ENCODE results near the gene SPO11. TPM values are rescaled to one million over a fixed set of nuclear protein-coding genes. Genes with fewer than 3 reads are reported as not detected.

SPO11 gene
- total RNA-seq, 1 experiment from 2014 or later = not detected

DNA sequence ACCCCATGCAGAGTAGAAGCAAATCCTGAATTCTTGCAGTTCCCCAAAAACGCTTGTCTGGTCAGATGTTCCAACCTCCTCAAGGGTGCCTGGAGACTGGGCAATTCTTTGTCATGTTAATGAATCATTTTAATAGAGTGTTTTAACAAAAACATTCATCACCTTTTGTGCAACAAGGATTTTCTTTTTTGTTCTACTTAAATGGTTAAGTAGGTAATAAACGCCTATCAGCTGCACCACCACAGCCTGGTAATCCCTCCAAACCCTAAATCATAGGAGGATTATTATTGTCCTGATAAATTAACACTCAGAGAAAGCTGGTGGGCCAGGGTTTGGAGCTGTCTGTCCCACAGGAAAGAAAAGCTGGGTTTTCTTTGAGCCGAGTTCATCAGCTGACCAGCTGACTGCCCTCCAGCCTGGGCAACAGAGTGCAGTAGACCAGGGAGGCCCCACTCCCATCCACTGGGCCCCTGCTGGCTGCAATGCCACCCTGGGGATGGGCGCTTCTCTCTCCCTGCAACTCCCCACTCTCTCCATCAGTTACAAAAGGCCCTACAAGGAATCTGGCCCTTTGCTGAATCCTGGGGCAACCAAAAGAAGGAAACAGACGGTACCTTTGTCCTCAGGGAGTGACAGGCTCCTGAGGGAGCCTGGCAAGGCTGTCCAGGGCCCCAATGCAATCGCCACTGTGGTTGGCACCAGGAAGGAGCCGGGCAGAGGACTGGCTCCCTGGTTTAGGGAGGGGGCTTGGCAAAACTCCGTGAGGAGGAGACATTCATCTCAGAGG is 40.0 kb upstream of the SPO11 start:
- no peak overlapping the region for H3K27ac ChIP-seq (ENCODE audit: low read depth, low read length)
- H3K79me2 ChIP-seq (ENCODE audit: insufficient read depth, low read length) = no peaks in the 10 kb centered on the region
- DNase-seq (ENCODE audit: low read depth, low spot score) = no peak
- no peaks in the 10 kb centered on the region for H3K4me1 ChIP-seq (ENCODE audit: control insufficient read depth in 1 of 2, insufficient read depth in 2 of 2, low read length in 2 of 2)
- no peak for ATAC-seq
- no peak overlapping the region for H2AFZ ChIP-seq (ENCODE audit: low read depth, low read length, poor library complexity, severe bottlenecking)
- H3K27me3 ChIP-seq (ENCODE audit: insufficient read depth, low read length) = peaks cover 48% of the 10 kb centered on the region
- no peak for TF ChIP-seq SRF (IDR thresholded peaks at IDR 0.05; ENCODE audit: low read depth)
- TF ChIP-seq EZH2phosphoT487 (IDR thresholded peaks at IDR 0.05; ENCODE audit: borderline replicate concordance) = no peak
- TF ChIP-seq POLR2A (IDR thresholded peaks at IDR 0.05; ENCODE audit: borderline replicate concordance, extremely low read depth, insufficient read depth, insufficient read length) = no peak
- no peak for TF ChIP-seq FOSL1 (IDR thresholded peaks at IDR 0.05; ENCODE audit: low read depth)
- no peak for TF ChIP-seq EGR1 (IDR thresholded peaks at IDR 0.05; ENCODE audit: low read depth)
- no peak for TF ChIP-seq SIN3A (IDR thresholded peaks at IDR 0.05; ENCODE audit: low read depth)
- TF ChIP-seq ZBTB33 (IDR thresholded peaks at IDR 0.05; ENCODE audit: extremely low read depth, insufficient replicate concordance, low read length) = no peak
- TF ChIP-seq, protein P1, sequence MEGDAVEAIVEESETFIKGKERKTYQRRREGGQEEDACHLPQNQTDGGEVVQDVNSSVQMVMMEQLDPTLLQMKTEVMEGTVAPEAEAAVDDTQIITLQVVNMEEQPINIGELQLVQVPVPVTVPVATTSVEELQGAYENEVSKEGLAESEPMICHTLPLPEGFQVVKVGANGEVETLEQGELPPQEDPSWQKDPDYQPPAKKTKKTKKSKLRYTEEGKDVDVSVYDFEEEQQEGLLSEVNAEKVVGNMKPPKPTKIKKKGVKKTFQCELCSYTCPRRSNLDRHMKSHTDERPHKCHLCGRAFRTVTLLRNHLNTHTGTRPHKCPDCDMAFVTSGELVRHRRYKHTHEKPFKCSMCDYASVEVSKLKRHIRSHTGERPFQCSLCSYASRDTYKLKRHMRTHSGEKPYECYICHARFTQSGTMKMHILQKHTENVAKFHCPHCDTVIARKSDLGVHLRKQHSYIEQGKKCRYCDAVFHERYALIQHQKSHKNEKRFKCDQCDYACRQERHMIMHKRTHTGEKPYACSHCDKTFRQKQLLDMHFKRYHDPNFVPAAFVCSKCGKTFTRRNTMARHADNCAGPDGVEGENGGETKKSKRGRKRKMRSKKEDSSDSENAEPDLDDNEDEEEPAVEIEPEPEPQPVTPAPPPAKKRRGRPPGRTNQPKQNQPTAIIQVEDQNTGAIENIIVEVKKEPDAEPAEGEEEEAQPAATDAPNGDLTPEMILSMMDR (IDR thresholded peaks at IDR 0.05 in 2 of 3, conservative IDR thresholded peaks at IDR 0.05 in 1 of 3; ENCODE audit: borderline replicate concordance in 1 of 3, insufficient read depth in 1 of 3, low read depth in 2 of 3, low read length in 2 of 3) = no peak
- intact Hi-C loops (cut with micrococcal nuclease) = no loop called here
- RAD21 ChIA-PET (ENCODE audit: low non-redundant PET in 1 of 2, low total read pairs in 2 of 2, uncharacterized antibody in 2 of 2, unreplicated experiment in 2 of 2) = no interaction called here
- H3K4me2 ChIP-seq (ENCODE audit: low read length) = no peak overlapping the region
- H3K9me3 ChIP-seq (ENCODE audit: control insufficient read depth in 1 of 2, insufficient read depth in 1 of 2, low read depth in 1 of 2, low read length in 2 of 2) = no peaks in the 10 kb centered on the region
- CTCF ChIA-PET = interaction anchor here (0.8 kb wide), 1 partner anchor 194 kb away, joined by 3 read pairs; no protein-coding TSS in a partner anchor
- H4K20me1 ChIP-seq (ENCODE audit: insufficient read depth) = no peaks in the 10 kb centered on the region
- no peak overlapping the region for H3K9ac ChIP-seq (ENCODE audit: low read length)
- no peak overlapping the region for H3K4me3 ChIP-seq (replicated peaks in 1 of 2; ENCODE audit: low read depth in 1 of 2, low read length in 2 of 2)
- H3K36me3 ChIP-seq (ENCODE audit: control insufficient read depth in 1 of 2, insufficient read depth in 2 of 2, low read length in 2 of 2) = no peaks in the 10 kb centered on the region
- POLR2A ChIA-PET = no interaction called here
- no peaks in the 10 kb centered on the region for H3K9me2 ChIP-seq (ENCODE audit: insufficient read depth)
- no TSS peak for BruUV-seq (replicated peaks)
